ENCODE results near the gene RALGPS1. TPM values are rescaled to one million over a fixed set of nuclear protein-coding genes. Genes with fewer than 3 reads are reported as not detected.

Gene RALGPS1
- total and polyA plus RNA-seq, 2 of the 13 experiments (the other 11 are each of a cell fraction or from before 2014, with no cell fraction given), result 3.7 to 6.5 TPM

GRCh38 chr9:127090341-127090985, 175.9 kb downstream of the RALGPS1 start:
- no peak overlapping the region for H3K4me3 ChIP-seq (replicated peaks in 1 of 3; ENCODE audit: insufficient read depth in 1 of 3, low read depth in 2 of 3, low read length in 3 of 3)
- intact Hi-C loops (cut with micrococcal nuclease; ENCODE audit: unreplicated experiment), result no loop called here
- H3K27me3 ChIP-seq (ENCODE audit: control insufficient read depth in 1 of 2, insufficient read depth in 2 of 2, low read length in 2 of 2), result no peaks in the 10 kb centered on the region
- H3K79me2 ChIP-seq (ENCODE audit: insufficient read depth, low read length), result no peaks in the 10 kb centered on the region
- no peak overlapping the region for H3K9ac ChIP-seq (ENCODE audit: insufficient read depth, low read depth, low read length)
- TF ChIP-seq ZNF749 (CRISPR knock-in tag; IDR thresholded peaks at IDR 0.05; ENCODE audit: borderline replicate concordance), result no peak
- TF ChIP-seq TBX2 (CRISPR knock-in tag; IDR thresholded peaks at IDR 0.05; ENCODE audit: borderline replicate concordance), result no peak
- TF ChIP-seq HBP1 (CRISPR knock-in tag; IDR thresholded peaks at IDR 0.05; ENCODE audit: low read depth), result no peak
- ChIA-PET CTCF (ENCODE audit: low intra/inter-chr PET ratio, low total read pairs) (no interaction called here), POLR2A (no interaction called here)
- H3K36me3 ChIP-seq (replicated peaks in 1 of 2; ENCODE audit: control insufficient read depth in 1 of 2, insufficient read depth in 2 of 2, low read length in 2 of 2), result peaks cover 0 to 2% of the 10 kb centered on the region in 2 experiments; a peak in 2 of 5 replicates
- H3K4me2 ChIP-seq (ENCODE audit: low read depth, low read length), result no peak overlapping the region
- no peaks in the 10 kb centered on the region for H3K4me1 ChIP-seq (ENCODE audit: insufficient read depth, low read length)
- H3K27ac ChIP-seq (ENCODE audit: extremely low read length, insufficient read depth, low read length), result no peak overlapping the region
- H3K9me3 ChIP-seq (ENCODE audit: low read length), result no peaks in the 10 kb centered on the region
- 95% methylated on average over 3 of the region's 6 CpGs for WGBS (ENCODE audit: low lambda C conversion rate)
- H2AFZ ChIP-seq (ENCODE audit: low read length), result no peak overlapping the region
- FAIRE-seq (no peak), ATAC-seq (no peak), DNase-seq (ENCODE audit: low spot score) (no peak)
- in situ Hi-C loops (cut with HindIII; ENCODE audit: extremely low pct_ligation_motif_present, low pct_unique_long_range_greater_than_20kb), result no loop called here
- no peaks in the 10 kb centered on the region for H4K20me1 ChIP-seq (ENCODE audit: insufficient read depth, low read length)
- BruUV-seq (replicated peaks), result no TSS peak

- no peaks in the 10 kb centered on the region for H3K4me1 ChIP-seq (ENCODE audit: insufficient read depth, low read length)
- no peak for TF ChIP-seq RBAK (CRISPR knock-in tag; IDR thresholded peaks at IDR 0.05)
- no peak overlapping the region for H3K4me2 ChIP-seq (ENCODE audit: low read depth, low read length)
- ChIA-PET POLR2A (no interaction called here), CTCF (ENCODE audit: low intra/inter-chr PET ratio, low total read pairs) (no interaction called here)
- no peaks in the 10 kb centered on the region for H3K79me2 ChIP-seq (ENCODE audit: insufficient read depth, low read length)
- ATAC-seq (no peak), FAIRE-seq (no peak), DNase-seq (ENCODE audit: low spot score) (no peak)
- WGBS (ENCODE audit: low lambda C conversion rate), result 87% methylated on average over 11 of the region's 13 CpGs
- H3K9ac ChIP-seq (ENCODE audit: insufficient read depth, low read depth, low read length), result no peak overlapping the region
- H2AFZ ChIP-seq (ENCODE audit: low read length), result no peak overlapping the region
- no peaks in the 10 kb centered on the region for H3K27me3 ChIP-seq (ENCODE audit: control insufficient read depth in 1 of 2, insufficient read depth in 2 of 2, low read length in 2 of 2)
- no peak overlapping the region for H3K27ac ChIP-seq (ENCODE audit: extremely low read length, insufficient read depth, low read length)
- H3K9me3 ChIP-seq (ENCODE audit: low read length), result no peaks in the 10 kb centered on the region
- H3K4me3 ChIP-seq (replicated peaks in 1 of 3; ENCODE audit: insufficient read depth in 1 of 3, low read depth in 2 of 3, low read length in 3 of 3), result no peak overlapping the region
- no TSS peak for BruUV-seq (replicated peaks)
- no peaks in the 10 kb centered on the region for H4K20me1 ChIP-seq (ENCODE audit: insufficient read depth, low read length)
- in situ Hi-C loops (cut with HindIII; ENCODE audit: extremely low pct_ligation_motif_present, low pct_unique_long_range_greater_than_20kb) (no loop called here), intact Hi-C loops (cut with micrococcal nuclease; ENCODE audit: unreplicated experiment) (no loop called here)
- peaks cover 0 to 2% of the 10 kb centered on the region in 2 experiments; a peak in 2 of 5 replicates for H3K36me3 ChIP-seq (replicated peaks in 1 of 2; ENCODE audit: control insufficient read depth in 1 of 2, insufficient read depth in 2 of 2, low read length in 2 of 2)
Observed at GRCh38 chr9:127091526-127091925, 176.9 kb downstream of the RALGPS1 start.

Data from HepG2 (cell line).